GM21526 (cell line): Measurements from ENCODE around the gene BPIFB1.

Experiments
- ATAC-seq: cut with Tn5 transposase; IDR thresholded peaks from one replicate; pipeline ENCODE4 v1.9.1; 2021; ENCODE audit warnings: moderate library complexity; ENCODE audit not compliant: unreplicated experiment, low FRiP score

The BPIFB1 gene

DNA sequence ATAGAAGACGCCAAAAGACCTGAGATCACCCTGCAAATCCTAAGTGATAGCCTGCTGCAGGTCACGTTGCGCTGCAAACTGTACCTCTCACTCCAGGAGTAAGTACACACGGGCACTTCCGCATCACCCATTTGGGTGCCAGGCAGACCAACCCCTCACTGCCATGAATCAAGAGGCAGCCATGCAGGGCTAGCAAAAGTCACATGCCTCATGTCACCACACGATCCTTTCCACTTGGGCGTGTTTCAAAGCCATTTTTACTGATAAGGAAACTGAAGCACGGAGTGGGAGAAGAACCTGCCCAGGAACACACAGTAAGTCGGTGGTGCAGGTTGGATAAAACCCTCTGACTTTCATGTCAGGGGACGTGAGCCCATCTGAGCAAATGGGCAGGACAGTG, 37.0 kb downstream of the BPIFB1 start:
- no peak for ATAC-seq

DNA sequence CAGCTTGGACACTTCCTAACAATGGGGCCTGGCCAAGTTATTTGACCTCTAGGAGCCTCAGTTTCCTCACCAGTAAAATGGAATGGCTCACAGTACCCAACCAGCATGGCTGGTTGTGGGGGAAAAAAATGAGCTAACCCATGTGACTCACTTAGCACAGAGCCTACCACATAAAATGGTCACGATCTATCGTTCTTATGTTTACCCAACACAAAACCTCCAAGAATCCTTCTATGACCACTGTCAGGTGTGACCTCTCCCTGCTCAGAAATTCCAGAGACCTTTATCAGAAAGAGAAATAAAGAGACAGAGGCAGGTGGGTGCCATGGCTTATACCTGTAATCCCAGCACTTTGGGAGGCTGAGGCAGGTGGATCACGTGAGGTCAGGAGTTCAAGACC, 39.4 kb downstream of the BPIFB1 start:
- no peak for ATAC-seq

DNA sequence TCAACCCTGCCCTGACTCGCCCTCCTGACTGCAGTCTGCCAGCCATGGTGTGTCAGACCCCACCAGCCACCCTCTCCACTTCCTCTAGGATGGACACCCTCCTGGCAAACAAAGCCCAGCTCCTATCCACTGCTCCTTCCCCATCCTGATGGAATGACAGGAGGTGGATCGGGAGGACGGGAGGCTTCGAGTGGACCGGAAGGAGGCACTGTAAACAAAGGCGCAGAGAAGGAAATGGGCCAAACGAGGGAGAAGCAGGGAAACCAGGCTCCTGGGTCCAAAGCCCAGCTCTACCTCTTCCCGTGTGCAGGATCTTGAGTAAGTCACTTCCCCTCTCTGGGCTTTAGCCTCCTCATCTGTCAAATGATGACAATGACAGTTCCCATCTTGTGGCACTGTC, 40.2 kb downstream of the BPIFB1 start:
- ATAC-seq, result no peak

DNA sequence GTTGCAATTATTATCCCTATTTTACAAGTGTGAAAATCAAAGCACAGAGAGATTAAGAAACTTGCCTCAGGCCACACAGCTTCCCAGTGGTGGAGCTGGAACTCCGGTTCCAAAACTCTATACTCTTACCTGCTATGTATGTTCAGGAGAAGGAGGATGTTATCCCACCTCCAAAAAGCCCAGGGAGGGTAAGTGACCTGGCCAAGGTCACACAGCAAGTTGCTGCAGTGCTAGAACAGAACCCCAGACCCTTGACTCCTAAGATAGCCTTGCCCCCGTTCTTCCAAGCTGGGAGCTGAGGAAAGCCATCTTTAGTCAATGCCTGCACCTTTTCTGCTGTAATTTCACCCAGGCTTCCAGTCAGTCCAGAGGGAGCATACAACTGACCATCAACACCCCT, 42.3 kb downstream of the BPIFB1 start:
- ATAC-seq, result no peak

DNA sequence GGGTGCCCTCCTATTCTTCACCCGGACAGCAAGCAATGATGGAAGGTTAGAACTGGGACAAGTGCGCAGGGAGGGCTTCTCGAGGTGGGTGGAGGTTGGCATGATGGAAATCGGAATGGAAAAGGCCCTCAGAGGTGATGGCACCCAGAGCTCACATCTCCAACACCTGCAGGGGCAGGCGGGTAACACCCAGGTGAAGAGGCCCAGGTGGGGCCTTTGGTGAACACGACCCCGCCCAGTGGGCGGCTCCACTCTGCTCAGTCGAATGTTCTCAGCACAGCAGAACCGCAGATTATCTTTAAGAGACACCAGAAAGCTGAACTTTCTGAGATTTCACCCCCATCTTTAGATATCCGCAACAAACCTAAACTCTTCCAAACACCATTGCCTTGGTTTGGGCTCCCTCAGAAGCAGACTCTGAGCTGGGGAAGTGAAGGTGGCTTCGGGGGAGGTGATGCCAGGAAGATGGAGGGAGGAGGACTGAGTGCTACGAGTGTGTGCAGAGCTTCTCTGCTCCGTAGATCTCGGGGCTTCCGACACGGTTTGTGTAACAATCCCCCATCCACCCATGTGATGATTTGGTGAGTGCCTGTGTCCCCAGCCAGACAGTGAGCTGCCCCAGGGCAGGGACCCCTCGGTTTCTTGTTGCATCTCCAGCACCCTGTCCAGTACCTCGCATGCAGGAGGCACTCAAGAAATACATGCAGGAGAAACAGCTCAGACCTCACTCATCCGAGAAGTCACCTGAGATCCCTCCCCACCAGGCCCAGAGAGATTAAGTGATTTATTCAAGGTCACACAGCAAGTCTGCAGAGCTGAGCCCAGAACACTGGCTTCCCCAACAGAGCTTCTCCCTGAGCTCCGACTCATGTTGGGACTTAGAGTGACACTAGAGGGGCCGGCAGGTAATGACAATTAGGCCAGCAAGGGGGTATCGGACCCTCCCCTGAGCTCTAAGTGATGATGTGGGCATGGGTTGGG, 45.4 kb downstream of the BPIFB1 start:
- ATAC-seq, result no peak

DNA sequence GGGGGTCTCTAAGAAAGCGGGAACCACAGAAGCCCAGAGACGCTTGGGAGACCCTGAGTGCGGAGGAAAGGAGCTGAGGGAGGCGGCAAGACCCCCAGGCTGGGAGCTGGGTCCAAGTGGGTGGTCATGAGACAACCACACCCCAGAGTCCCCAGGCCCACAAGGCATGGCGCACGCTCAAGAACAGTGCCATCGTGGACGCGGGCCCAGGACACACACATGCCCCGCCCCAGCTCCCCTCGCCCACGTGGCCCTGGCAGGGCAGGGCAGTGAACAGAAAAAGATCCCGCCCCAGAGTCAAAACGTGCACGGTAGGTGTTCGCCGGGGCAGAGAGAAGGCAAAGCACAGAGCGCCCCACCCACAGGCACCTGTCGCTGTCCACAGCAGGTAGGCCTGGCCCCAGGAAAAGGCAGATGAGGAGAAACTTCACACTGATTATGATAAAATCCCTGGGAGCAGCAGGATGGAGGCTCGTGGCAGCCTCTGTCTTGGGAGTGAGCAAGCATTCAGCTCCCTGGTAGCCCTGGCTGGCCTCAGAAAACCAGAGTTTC, 50.0 kb downstream of the BPIFB1 start:
- ATAC-seq, result no peak

DNA sequence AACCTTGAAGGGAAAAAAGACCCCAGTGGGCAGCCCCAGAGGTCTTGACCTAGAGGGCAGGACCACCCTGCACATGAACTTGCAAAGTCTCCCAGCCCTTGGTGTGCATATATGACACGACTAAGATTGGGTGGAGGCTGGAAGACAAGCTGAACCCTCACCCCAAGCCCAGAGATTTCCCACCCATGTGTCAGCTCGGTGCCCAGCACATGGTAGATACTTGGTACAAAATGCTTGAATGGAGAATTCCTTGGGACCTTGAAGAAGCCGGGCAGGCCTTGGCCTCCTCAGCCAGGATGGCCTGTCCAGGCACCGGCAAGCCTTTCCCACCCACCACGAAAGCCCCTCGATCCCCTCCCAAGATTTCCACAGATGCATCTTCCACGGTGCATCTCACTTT, 50.6 kb downstream of the BPIFB1 start:
- no peak for ATAC-seq

DNA sequence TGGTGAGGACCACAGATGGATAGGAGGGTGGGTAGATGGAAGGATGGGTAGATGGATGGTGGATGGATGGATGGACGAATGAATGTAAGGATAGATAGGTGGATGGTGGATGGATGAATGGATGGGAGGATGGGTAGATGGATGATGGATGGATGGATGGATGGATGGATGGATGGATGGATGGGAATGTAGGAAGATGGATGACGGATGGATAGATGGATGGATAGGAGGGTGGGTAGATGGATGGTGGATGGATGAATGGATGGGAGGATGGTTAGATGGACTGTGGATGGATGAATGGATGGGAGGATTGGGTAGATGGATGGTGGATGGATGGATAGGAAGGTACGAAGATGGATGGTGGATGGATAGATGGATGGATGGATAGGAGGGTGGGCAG, 51.1 kb downstream of the BPIFB1 start:
- ATAC-seq, result no peak

DNA sequence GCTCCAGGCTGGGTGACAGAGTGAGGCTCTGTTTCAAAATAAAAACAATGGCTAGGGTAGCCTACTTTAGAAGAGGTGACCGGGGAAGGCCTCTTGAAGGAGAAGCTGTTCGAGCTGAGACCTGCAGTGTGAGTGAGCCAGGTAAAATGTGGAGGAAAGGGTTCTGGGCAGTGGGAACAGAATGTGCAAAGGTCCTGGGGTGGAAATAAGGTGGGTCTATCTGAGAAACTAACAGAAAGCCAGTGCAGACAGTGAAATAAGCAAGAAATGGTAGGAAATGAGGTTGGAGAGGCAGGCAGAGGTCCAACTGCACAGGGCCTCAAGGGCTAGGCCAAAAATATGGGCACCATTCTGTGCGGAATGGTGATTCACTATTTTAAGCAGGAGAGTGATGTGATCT, 53.4 kb downstream of the BPIFB1 start:
- no peak for ATAC-seq

DNA sequence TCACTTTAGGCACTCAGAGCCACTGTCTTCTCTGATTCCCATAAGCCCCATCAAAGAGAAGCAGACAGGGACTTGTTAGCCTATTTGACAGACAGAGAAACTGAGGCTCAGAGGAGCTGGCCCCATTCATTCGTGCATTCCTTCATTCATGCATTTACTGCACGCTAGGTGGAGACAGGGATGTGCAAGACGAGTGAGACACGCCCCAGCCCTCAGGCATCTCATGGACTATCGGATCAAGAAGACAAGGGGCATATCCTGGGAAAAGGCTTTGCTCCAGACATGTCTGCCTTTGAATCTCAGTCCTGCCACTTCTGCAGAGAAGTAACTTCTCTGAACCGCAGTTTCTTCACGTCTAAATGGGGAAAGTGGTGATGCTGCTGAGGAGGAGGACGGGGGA, 54.1 kb downstream of the BPIFB1 start:
- no peak for ATAC-seq

DNA sequence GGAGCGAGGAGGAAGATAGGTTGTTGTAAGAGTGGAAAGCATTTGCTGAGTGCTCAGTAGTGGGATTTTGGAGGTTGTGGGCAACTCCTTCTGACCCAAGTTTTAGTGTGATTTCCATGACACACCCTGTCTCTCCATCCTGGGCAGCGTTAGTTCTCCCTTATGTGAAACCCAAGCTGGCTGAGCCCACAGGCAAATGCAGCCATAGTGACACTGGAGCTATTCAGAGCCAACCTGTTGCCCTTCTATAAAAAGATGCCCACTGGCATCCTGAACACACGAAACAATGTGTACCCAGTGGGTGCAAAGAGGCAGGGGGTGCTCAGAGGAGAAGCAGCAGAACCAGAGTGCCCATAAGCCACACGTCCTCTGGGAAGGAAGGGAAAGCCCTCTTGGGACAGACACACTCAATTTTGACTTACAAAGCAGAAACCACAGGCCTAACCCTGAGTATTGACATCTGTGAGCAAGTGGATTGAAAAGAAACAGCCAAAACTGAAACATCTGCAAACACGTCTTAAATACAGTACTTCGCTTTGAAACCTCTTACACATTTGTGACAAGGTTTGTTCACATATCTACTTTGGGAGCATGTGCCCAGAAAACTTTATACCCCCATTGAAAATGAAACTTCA, 54.6 kb downstream of the BPIFB1 start:
- no peak for ATAC-seq

DNA sequence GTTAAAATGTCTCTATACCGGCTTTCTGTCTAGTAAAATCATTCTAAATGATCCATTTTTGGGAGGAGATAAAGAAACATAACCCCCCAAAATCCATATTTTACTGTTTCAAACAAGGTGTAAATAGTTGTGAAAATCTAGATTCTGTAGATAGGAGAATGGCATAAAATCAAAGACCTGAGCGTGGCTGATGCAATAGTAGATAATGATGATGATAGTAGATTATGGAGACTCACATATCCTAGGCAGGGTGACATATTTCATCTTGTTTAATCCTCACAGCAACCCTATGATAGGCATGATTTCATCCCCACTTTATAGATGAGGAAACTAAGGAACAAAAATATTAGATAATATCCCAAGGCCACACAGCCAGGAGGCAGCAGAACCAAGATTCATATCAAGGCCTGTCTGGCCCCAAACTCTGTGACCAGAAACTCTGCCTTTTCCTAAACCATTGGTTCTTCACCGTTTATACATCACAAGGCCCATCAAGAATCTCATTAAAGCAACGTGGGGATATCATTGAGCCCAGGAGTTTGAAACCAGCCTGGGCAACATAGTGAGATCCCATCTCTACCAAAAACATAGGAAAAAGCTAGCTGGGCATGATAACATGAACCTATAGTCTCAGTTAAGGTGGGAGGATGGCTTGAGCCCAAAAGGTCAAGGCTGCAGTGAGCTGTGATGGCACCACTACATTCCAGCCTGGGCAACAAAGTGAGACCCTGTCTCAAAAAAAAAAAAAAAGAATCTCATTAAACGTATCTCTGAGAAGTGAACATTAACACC, 55.6 kb downstream of the BPIFB1 start:
- no peak for ATAC-seq

DNA sequence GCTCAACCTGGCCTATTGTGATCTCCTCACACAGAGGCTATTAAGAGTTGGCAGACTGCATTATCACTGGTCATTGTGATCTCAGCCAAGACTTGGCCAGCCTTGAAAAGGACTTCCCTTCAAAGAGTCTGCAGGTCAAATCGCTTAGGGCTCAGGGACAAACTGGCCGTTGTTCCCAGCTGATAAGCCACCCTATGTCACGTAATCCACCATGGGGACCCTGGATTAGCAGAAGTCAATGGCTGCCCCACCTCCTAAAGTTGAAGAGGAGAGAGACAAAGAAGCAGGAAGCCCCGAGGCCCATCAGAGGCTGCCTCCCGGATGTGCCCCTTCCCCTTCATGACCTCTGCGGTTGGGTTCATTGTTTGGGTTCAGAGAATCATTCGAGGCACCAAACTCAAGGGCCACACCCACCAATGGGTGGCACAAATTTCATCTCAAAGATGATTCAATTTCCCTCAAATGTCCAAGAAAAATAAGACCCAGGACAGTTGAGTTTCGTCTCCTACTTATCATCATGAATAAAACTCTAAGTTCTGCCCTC, 56.6 kb downstream of the BPIFB1 start:
- no peak for ATAC-seq

DNA sequence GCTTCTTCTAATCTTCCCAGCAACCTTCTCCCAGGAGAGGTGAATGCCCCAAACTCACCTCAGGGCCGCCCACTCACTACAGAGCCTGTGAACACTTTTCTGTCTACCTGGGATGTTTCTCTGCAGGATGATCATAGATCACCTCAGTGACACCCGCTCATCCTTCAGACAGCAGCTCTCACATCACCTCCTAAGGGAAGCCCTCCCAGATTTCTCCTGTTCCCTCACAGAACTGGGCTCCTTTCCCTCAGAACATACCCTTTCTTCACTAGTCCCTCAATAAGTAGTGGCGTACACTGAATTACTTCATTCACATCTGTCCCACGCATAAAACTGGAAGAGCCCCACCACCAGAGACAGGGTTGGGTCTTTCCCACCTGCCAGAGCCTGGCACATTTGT, 60.5 kb downstream of the BPIFB1 start:
- ATAC-seq, result no peak

DNA sequence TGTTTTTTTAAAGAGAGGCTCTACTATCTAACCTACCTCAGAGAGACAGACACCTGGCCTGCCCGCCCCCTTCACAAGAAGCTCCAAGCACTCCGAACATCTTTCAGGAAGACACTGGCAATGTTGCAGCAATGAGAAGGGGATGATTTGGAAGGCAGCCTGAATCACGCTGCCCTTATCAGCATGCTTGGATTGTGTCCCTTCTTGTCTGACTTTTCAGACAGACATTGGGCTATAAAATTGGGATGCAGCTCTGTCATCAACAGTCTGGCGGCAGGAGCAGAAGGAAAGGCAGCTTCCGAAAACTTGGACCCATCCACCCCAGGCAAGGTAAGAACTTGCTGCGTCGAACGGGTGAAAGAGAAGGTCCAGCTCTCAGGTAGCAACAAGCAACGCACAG, 62.3 kb downstream of the BPIFB1 start:
- ATAC-seq, result no peak

DNA sequence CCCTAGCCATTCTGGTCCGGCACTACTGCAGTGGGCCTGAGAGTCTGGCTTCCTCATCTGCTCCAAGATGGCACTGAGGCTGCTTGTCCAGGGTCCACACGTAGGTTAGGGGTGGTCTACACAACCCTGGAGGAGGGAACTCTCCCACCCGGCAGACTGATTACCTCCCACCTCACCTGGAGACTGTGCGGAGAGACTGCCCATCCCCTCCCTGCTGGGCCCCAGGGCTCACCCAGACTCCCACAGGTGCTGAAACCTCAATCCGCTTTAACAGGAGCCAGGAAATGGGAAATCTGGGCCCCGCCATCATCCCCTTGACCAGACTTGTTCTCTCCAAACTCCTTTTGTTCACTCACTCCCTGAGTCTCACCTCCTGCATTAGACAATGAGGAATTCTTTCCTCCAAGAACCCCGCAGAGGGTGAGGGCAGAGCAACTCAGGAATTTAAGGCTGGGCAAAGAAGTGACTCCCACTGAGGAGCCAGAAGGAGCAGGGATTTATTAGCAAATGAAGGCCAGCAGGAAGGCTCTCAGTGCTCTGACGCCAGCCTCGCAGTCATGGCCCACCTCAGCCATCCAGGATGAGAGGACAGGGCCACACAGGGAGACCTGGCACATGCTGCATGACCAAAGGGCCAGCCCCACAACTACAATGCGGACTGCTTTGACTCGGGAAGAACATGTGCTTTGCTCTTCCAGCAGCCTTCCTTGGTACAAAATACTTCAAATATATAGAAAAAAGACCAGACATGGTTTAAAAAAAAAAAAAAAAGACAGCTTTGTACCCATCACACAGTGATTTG, 65.3 kb downstream of the BPIFB1 start:
- ATAC-seq, result no peak

DNA sequence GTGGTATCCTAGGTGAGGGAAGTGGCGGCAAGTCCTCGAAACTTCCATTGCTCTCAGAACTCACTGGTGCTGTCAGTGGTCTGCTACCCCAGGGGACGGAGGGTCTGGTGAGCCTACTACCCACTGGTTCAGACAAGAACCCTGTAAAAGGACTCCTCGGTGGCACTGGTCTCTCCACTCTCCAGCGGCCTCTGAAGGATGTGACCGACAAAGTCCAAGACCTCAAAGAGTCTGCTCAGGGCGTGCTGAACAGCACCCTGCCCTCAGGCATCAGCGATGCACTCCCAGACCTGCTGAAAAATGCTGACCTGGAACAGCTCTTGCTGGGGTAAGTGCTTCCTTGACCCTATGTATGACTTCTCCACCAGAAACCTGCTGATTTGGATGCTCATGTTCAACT, 66.5 kb downstream of the BPIFB1 start:
- ATAC-seq, result no peak

DNA sequence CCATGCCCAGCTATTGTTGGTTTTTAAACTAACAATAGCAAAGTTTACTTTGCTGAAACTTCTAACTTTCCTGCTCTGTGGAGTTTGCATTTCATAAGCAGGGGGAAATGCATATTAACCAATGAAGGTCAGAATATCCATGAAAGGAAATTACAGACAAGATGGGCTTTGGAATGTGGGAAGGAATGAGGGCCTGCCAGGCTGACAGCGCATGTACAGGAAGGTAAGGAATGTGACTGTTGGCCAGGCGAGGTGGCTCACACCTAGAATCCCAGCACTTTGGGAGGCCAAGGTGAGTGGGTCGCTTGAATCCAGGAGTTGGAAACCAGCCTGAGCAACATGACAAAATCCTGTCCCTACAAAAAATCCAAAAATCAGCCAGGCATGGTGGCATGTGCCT, 68.7 kb downstream of the BPIFB1 start:
- ATAC-seq, result no peak

DNA sequence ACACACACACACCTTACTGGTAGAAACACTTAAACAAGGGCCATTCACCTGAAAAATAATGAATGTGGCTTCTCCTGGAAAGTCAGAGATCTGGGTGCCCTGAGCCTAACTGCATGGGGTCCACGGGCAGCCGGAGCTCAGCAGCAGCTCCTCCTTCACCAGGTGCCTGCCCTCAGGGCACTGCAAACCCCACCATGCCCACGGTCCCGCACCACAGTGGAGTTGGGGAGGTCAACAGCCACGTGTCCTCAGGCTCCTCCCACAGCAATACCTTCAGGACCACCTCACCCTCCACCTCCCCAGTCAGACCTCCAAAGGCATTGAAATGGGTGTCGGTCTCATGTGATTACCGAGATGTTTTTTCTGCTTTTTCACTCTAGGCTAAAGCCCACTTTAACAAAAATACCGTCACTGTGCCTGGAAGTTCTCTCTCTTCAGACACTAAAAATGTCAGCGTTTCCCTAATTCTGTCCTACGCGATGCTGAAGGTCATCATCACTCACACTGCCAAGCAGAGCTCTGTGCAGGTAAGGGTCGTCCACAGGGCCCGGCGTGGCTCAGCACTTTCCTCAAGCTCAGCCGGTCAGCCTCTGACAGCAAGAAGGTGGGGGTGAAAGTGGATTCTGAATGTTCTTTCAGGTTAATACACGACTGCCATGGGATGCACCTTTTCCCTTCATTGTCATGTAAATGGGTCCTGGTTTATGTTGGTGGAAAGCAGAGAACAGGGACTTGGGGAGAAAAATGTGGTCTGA, 69.4 kb downstream of the BPIFB1 start:
- ATAC-seq, result no peak
